Stimulated activated CD4-positive, alpha-beta T cell treated with anti-CD3 and anti-CD28 coated beads, Interleukin-4, amount 100 ng/mL, for 24 hours (primary cell): ENCODE data around the gene SLC2A4.
A peak's percentile ranks its signal among the peaks of the same experiment; 100 is the strongest.

Source experiments
- DNase-seq: peaks from one replicate; pipeline ENCODE4 v3.0.0-alpha.2; 2020

SLC2A4 gene

GRCh38 chr17:7280519-7281073, 922 bp upstream of the SLC2A4 start:
- DNase-seq: peak; percentile 88

GRCh38 chr17:7281953-7282751, 634 bp downstream of the SLC2A4 start:
- no peak for DNase-seq

GRCh38 chr17:7282752-7283321, 1.3 kb downstream of the SLC2A4 start:
- DNase-seq: no peak

GRCh38 chr17:7283471-7284216, 2.1 kb downstream of the SLC2A4 start:
- no peak for DNase-seq

- DNase-seq: no peak
Measured at GRCh38 chr17:7284911-7285310, 3.4 kb downstream of the SLC2A4 start.

GRCh38 chr17:7285679-7286078, 4.2 kb downstream of the SLC2A4 start:
- DNase-seq: no peak

- DNase-seq: no peak
Measured at GRCh38 chr17:7289256-7290032, 7.9 kb downstream of the SLC2A4 start.

GRCh38 chr17:7290166-7290565, 8.6 kb downstream of the SLC2A4 start:
- DNase-seq: no peak

GRCh38 chr17:7290685-7291084, 9.2 kb downstream of the SLC2A4 start:
- DNase-seq: no peak

GRCh38 chr17:7292194-7292593, 10.7 kb downstream of the SLC2A4 start:
- DNase-seq: no peak

GRCh38 chr17:7292729-7293128, 11.2 kb downstream of the SLC2A4 start:
- no peak for DNase-seq

GRCh38 chr17:7293159-7293558, 11.6 kb downstream of the SLC2A4 start:
- no peak for DNase-seq

- no peak for DNase-seq
Measured at GRCh38 chr17:7293816-7294613, 12.5 kb downstream of the SLC2A4 start.

GRCh38 chr17:7294614-7295153, 13.2 kb downstream of the SLC2A4 start, which contains the start of gene YBX2:
TSS of gene YBX2 (minus strand) at chr17:7294639. CDS start at chr17:7294500, 139 bp downstream.
- peak; percentile 73 for DNase-seq

GRCh38 chr17:7295230-7296180, 14.0 kb downstream of the SLC2A4 start:
- no peak for DNase-seq

- DNase-seq: peak; percentile 65
Measured at GRCh38 chr17:7296189-7296861, 14.8 kb downstream of the SLC2A4 start.

GRCh38 chr17:7304179-7304578, 22.7 kb downstream of the SLC2A4 start:
- no peak for DNase-seq

GRCh38 chr17:7306911-7307685, 25.6 kb downstream of the SLC2A4 start, which contains the start of gene EIF5A:
TSS of gene EIF5A (plus strand) at chr17:7307628. CDS start at chr17:7309636, 2,008 bp downstream.
- peak; percentile 100 for DNase-seq
